ENCODE measurements around the gene MS4A10. TPM values are rescaled to one million over a fixed set of nuclear protein-coding genes. Genes with fewer than 3 reads are reported as not detected.
A peak's percentile ranks its signal among the peaks of the same experiment; 100 is the strongest.
"Not testable (repeated sequence)": the region's sequence is repeated elsewhere in the genome, so short reads cannot be mapped to it uniquely, and the experiment has no call there.

Gene MS4A10
- total RNA-seq, 6 experiments from 2014 or later: not detected

DNA sequence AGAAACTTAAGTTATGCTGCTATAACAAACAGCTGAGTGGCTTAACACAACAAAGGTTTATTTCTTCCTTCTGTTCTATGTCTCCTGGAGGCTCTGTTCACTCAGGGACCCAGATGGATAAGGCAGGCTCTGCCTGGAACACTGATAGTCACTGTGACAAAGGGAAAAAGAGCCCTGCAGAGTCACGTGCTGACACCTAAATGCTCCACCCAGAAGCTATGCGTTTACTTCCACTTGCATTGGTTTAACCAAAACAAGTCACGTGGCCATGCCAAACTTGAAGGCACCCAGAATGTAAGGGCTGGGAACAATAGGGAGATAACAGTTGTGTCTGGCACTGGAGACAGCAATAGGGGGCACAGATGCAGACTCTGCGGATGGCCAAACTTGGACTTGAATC lies 31.8 kb upstream of the MS4A10 start:
- no peak for DNase-seq
- no peaks in the 10 kb centered on the region for H3K36me3 Mint-ChIP-seq (ENCODE audit: low read depth)
- TF ChIP-seq, protein P1, sequence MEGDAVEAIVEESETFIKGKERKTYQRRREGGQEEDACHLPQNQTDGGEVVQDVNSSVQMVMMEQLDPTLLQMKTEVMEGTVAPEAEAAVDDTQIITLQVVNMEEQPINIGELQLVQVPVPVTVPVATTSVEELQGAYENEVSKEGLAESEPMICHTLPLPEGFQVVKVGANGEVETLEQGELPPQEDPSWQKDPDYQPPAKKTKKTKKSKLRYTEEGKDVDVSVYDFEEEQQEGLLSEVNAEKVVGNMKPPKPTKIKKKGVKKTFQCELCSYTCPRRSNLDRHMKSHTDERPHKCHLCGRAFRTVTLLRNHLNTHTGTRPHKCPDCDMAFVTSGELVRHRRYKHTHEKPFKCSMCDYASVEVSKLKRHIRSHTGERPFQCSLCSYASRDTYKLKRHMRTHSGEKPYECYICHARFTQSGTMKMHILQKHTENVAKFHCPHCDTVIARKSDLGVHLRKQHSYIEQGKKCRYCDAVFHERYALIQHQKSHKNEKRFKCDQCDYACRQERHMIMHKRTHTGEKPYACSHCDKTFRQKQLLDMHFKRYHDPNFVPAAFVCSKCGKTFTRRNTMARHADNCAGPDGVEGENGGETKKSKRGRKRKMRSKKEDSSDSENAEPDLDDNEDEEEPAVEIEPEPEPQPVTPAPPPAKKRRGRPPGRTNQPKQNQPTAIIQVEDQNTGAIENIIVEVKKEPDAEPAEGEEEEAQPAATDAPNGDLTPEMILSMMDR (IDR thresholded peaks at IDR 0.05): no peak
- peaks cover 17% of the 10 kb centered on the region for H3K27me3 Mint-ChIP-seq (ENCODE audit: insufficient read depth)
- H3K4me3 Mint-ChIP-seq: no peak overlapping the region
- no peaks in the 10 kb centered on the region for H3K9me3 Mint-ChIP-seq
- H3K4me1 Mint-ChIP-seq (ENCODE audit: low read depth): no peaks in the 10 kb centered on the region
- H3K27ac Mint-ChIP-seq: no peak overlapping the region

DNA sequence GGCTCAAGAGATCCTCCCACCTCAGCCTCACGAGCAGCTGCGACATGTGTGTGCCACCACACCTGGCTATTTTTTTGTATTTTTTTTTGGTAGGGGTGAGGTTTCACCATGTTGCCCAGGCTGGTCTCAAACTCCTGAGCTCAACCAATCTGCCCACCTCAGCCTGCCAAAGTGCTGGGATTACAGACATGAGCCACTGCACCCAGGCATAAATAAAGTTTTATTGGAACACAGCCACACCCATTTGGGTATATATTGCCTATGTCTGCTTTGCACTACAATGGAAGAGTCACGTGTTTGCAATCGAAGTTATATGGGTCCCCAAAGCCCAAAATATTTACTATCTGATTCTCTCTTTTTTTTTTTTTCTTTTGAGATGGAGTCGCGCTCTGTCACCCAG lies 30.2 kb upstream of the MS4A10 start:
- TF ChIP-seq, protein P1 (IDR thresholded peaks at IDR 0.05): no peak
- no peak overlapping the region for H3K4me3 Mint-ChIP-seq
- peaks cover 27% of the 10 kb centered on the region for H3K27me3 Mint-ChIP-seq (ENCODE audit: insufficient read depth)
- no peaks in the 10 kb centered on the region for H3K4me1 Mint-ChIP-seq (ENCODE audit: low read depth)
- no peak overlapping the region for H3K27ac Mint-ChIP-seq
- no peaks in the 10 kb centered on the region for H3K36me3 Mint-ChIP-seq (ENCODE audit: low read depth)
- no peak for DNase-seq
- H3K9me3 Mint-ChIP-seq: no peaks in the 10 kb centered on the region

DNA sequence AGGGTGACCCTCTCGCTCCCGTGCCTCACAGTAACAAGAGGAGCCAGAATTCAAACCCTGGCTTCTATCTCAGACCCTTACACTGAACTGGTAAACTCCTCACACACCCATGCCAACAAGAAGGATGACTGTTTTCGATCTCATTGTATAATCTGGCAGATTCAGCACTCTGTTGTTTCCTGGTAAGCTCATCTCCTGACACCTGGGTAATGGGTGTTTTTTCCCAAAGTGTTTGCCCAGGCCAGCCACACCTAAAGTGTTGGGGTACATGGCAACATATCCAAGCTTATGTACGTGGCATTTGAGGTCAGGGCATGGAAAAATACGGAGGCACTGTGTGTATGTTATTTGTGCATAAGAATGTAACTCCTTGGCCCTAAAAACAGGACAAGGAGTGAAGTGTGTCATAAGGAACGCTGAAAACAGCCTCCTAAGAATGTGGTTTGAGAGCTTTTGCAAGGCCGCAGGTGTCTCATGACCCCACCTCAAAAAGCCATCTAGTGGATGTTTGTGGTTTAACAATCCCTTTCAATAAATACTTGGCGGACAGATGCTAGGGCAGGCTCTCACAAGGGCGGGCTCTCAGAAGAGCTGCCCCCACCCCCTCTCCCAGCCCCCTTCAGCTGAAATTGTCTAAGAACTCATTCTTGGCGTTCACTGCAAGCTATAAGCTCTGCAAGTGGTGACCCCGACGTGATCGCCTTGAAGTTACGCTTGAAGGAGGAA lies 28.7 kb upstream of the MS4A10 start, which contains the start of gene MS4A15:
MS4A15 (plus strand) TSS at position 561 of the 726 bp plus-strand sequence. CDS start 6,867 bp downstream, outside the sequence.
- no peaks in the 10 kb centered on the region for H3K36me3 Mint-ChIP-seq (ENCODE audit: low read depth)
- no peak within 1 kb of the TSS for H3K27ac Mint-ChIP-seq
- H3K9me3 Mint-ChIP-seq: no peaks in the 10 kb centered on the region
- no peaks in the 10 kb centered on the region for H3K4me1 Mint-ChIP-seq (ENCODE audit: low read depth)
- H3K27me3 Mint-ChIP-seq (ENCODE audit: insufficient read depth): peaks cover 32% of the 10 kb centered on the region
- TF ChIP-seq, protein P1 (IDR thresholded peaks at IDR 0.05): peak; percentile 58
- H3K4me3 Mint-ChIP-seq: no peak within 1 kb of the TSS
- DNase-seq: no peak

GRCh38 chr11:60757231-60757800 lies 27.8 kb upstream of the MS4A10 start:
- H3K9me3 Mint-ChIP-seq: no peaks in the 10 kb centered on the region
- no peak overlapping the region for H3K27ac Mint-ChIP-seq
- no peak for DNase-seq
- no peaks in the 10 kb centered on the region for H3K4me1 Mint-ChIP-seq (ENCODE audit: low read depth)
- TF ChIP-seq, protein P1 (IDR thresholded peaks at IDR 0.05): no peak
- H3K27me3 Mint-ChIP-seq (ENCODE audit: insufficient read depth): peaks cover 30% of the 10 kb centered on the region
- H3K36me3 Mint-ChIP-seq (ENCODE audit: low read depth): no peaks in the 10 kb centered on the region
- H3K4me3 Mint-ChIP-seq: no peak overlapping the region

GRCh38 chr11:60758671-60759070 lies 26.5 kb upstream of the MS4A10 start:
- not testable (repeated sequence) for DNase-seq; H3K27ac Mint-ChIP-seq; H3K4me3 Mint-ChIP-seq; H3K36me3 Mint-ChIP-seq (ENCODE audit: low read depth); H3K9me3 Mint-ChIP-seq; H3K4me1 Mint-ChIP-seq (ENCODE audit: low read depth)
- H3K27me3 Mint-ChIP-seq (ENCODE audit: insufficient read depth): peaks cover 30% of the 10 kb centered on the region

- H3K4me1 Mint-ChIP-seq (ENCODE audit: low read depth); H3K4me3 Mint-ChIP-seq; H3K27ac Mint-ChIP-seq; DNase-seq; H3K36me3 Mint-ChIP-seq (ENCODE audit: low read depth); H3K9me3 Mint-ChIP-seq: not testable (repeated sequence)
- peaks cover 35% of the 10 kb centered on the region for H3K27me3 Mint-ChIP-seq (ENCODE audit: insufficient read depth)
Measured at GRCh38 chr11:60759438-60760225, 25.5 kb upstream of the MS4A10 start.

Measured in HFFc6 (cell line).